Activated naive CD8-positive, alpha-beta T cell treated with anti-CD3 and anti-CD28 coated beads for 36 hours (primary cell): Measurements from ENCODE around the gene CCDC40. TPM values are rescaled to one million over a fixed set of nuclear protein-coding genes. Genes with fewer than 3 reads are reported as not detected.
"Not testable (repeated sequence)": the region's sequence is repeated elsewhere in the genome, so short reads cannot be mapped to it uniquely, and the experiment has no call there.

Experiments used
- DNase-seq: peaks from one replicate; pipeline ENCODE4 v3.0.0; 2021
- H3K27ac Mint-ChIP-seq: one replicate; pipeline ENCODE4 v1.8.0; 2022; ENCODE audit warnings: mild to moderate bottlenecking, moderate library complexity, mixed read lengths
- H3K27me3 Mint-ChIP-seq: one replicate; pipeline ENCODE4 v1.8.0; 2022; ENCODE audit warnings: mild to moderate bottlenecking, mixed read lengths
- H3K36me3 Mint-ChIP-seq: one replicate; pipeline ENCODE4 v1.8.0; 2021; ENCODE audit warnings: mild to moderate bottlenecking, mixed read lengths
- H3K4me1 Mint-ChIP-seq: one replicate; pipeline ENCODE4 v1.8.0; 2021; ENCODE audit warnings: mixed read lengths
- H3K4me3 Mint-ChIP-seq: one replicate; pipeline ENCODE4 v1.8.0; 2022; ENCODE audit warnings: mild to moderate bottlenecking, moderate library complexity, mixed read lengths
- H3K9me3 Mint-ChIP-seq: one replicate; pipeline ENCODE4 v1.8.0; 2022; ENCODE audit warnings: mixed read lengths
- total RNA-seq, 2 experiments: library from RNA; stranded (reverse); gene quantifications; one replicate each; pipeline ENCODE4 v1.2.3, GENCODE V29; 2021

The CCDC40 gene
- total RNA-seq, 2 experiments from 2014 or later: 1.2 to 1.3 TPM

- Mint-ChIP-seq H3K9me3 (no peaks in the 10 kb centered on the region), H3K36me3 (no peaks in the 10 kb centered on the region), H3K27ac (peak overlapping the region; percentile 81), H3K4me3 (peak overlapping the region; percentile 97), H3K27me3 (peaks cover 8% of the 10 kb centered on the region), H3K4me1 (peaks cover 14% of the 10 kb centered on the region)
- DNase-seq: peak; percentile 43
These were observed 454 bp downstream of the CCDC40 start for GRCh38 chr17:80036715-80037477.

DNA sequence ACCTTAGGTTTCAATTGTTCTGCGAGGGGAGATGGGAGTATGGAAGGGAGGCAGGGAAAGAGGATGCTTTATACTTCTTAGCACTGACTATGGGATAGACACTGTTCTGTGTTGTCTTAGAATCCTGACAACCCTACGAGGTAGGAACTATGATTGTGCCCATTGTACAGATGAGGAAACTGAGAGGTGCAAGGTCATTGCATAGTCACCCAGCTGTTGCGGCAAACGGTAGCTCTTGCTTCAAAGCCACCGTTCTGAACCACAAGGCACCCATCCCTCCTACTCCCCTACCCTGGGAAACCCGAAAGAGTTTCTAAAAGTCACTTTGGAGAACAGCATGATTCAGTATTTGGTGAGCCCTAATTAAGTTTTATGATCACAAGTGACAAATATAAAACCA is 7.5 kb downstream of the CCDC40 start:
- Mint-ChIP-seq H3K27me3 (no peaks in the 10 kb centered on the region), H3K9me3 (no peaks in the 10 kb centered on the region), H3K36me3 (no peaks in the 10 kb centered on the region), H3K4me1 (no peaks in the 10 kb centered on the region), H3K27ac (no peak overlapping the region), H3K4me3 (no peak overlapping the region)
- no peak for DNase-seq

DNA sequence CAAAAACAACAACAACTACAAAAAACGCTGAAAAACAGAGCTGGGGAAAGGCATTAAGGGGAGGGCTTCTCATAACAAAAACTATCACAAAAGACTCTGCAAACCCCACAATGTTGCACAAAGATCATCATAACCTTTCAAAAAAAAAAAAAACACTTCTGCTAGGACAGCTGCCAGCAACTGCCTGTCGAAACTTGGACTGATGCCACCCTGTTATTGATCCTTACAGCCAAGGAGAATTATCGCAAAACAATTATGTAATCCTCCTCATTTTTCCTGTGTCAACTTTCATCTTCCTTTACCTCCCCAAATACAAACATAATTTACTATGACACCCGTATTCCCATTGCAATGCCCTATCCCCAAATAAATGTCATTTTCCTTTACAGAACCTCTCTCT is 9.3 kb downstream of the CCDC40 start:
- Mint-ChIP-seq H3K27ac (no peak overlapping the region), H3K27me3 (no peaks in the 10 kb centered on the region), H3K4me3 (no peak overlapping the region), H3K36me3 (no peaks in the 10 kb centered on the region), H3K9me3 (no peaks in the 10 kb centered on the region), H3K4me1 (no peaks in the 10 kb centered on the region)
- no peak for DNase-seq

- not testable (repeated sequence) for H3K9me3 Mint-ChIP-seq, DNase-seq, H3K27me3 Mint-ChIP-seq, H3K4me1 Mint-ChIP-seq, H3K36me3 Mint-ChIP-seq, H3K4me3 Mint-ChIP-seq, H3K27ac Mint-ChIP-seq
These were observed 10.3 kb downstream of the CCDC40 start for GRCh38 chr17:80046709-80047108.

GRCh38 chr17:80047176-80047575 is 10.7 kb downstream of the CCDC40 start:
- no peaks in the 10 kb centered on the region for H3K36me3 Mint-ChIP-seq
- H3K27ac Mint-ChIP-seq: no peak overlapping the region
- H3K27me3 Mint-ChIP-seq: no peaks in the 10 kb centered on the region

GRCh38 chr17:80049986-80050385 is 13.5 kb downstream of the CCDC40 start:
- H3K27ac Mint-ChIP-seq: no peak overlapping the region
- H3K4me1 Mint-ChIP-seq: no peaks in the 10 kb centered on the region
- H3K27me3 Mint-ChIP-seq: no peaks in the 10 kb centered on the region
- H3K4me3 Mint-ChIP-seq: no peak overlapping the region
- no peak for DNase-seq
- no peaks in the 10 kb centered on the region for H3K9me3 Mint-ChIP-seq
- H3K36me3 Mint-ChIP-seq: no peaks in the 10 kb centered on the region

More at GRCh38 chr17:80047176-80047575, 10.7 kb downstream of the CCDC40 start:
- no peak for DNase-seq
- no peaks in the 10 kb centered on the region for H3K4me1 Mint-ChIP-seq
- no peak overlapping the region for H3K4me3 Mint-ChIP-seq
- no peaks in the 10 kb centered on the region for H3K9me3 Mint-ChIP-seq

- H3K9me3 Mint-ChIP-seq: no peaks in the 10 kb centered on the region
- H3K4me3 Mint-ChIP-seq: no peak overlapping the region
- no peaks in the 10 kb centered on the region for H3K4me1 Mint-ChIP-seq
- H3K27ac Mint-ChIP-seq: no peak overlapping the region
- no peaks in the 10 kb centered on the region for H3K27me3 Mint-ChIP-seq
- no peak for DNase-seq
- H3K36me3 Mint-ChIP-seq: no peaks in the 10 kb centered on the region
These were observed 14.3 kb downstream of the CCDC40 start for GRCh38 chr17:80050706-80051105.

GRCh38 chr17:80051681-80052080 is 15.2 kb downstream of the CCDC40 start:
- no peak for DNase-seq
- Mint-ChIP-seq H3K27ac (no peak overlapping the region), H3K4me1 (no peaks in the 10 kb centered on the region), H3K9me3 (no peaks in the 10 kb centered on the region), H3K4me3 (no peak overlapping the region), H3K36me3 (no peaks in the 10 kb centered on the region), H3K27me3 (no peaks in the 10 kb centered on the region)

- no peak for DNase-seq
- H3K4me1 Mint-ChIP-seq: no peaks in the 10 kb centered on the region
- H3K27ac Mint-ChIP-seq: no peak overlapping the region
- no peaks in the 10 kb centered on the region for H3K27me3 Mint-ChIP-seq
- H3K36me3 Mint-ChIP-seq: no peaks in the 10 kb centered on the region
- H3K4me3 Mint-ChIP-seq: no peak overlapping the region
- H3K9me3 Mint-ChIP-seq: no peaks in the 10 kb centered on the region
These were observed 16.7 kb downstream of the CCDC40 start for GRCh38 chr17:80053102-80053501.

GRCh38 chr17:80055597-80055996 is 19.2 kb downstream of the CCDC40 start:
- no peaks in the 10 kb centered on the region for H3K36me3 Mint-ChIP-seq
- no peak overlapping the region for H3K27ac Mint-ChIP-seq
- H3K27me3 Mint-ChIP-seq: no peaks in the 10 kb centered on the region
- H3K4me1 Mint-ChIP-seq: no peaks in the 10 kb centered on the region
- DNase-seq: no peak
- no peak overlapping the region for H3K4me3 Mint-ChIP-seq
- H3K9me3 Mint-ChIP-seq: no peaks in the 10 kb centered on the region

- Mint-ChIP-seq H3K27me3 (no peaks in the 10 kb centered on the region), H3K36me3 (no peaks in the 10 kb centered on the region), H3K27ac (no peak overlapping the region), H3K4me3 (no peak overlapping the region), H3K4me1 (no peaks in the 10 kb centered on the region), H3K9me3 (no peaks in the 10 kb centered on the region)
- DNase-seq: no peak
These were observed 22.0 kb downstream of the CCDC40 start for GRCh38 chr17:80058311-80058955.

DNA sequence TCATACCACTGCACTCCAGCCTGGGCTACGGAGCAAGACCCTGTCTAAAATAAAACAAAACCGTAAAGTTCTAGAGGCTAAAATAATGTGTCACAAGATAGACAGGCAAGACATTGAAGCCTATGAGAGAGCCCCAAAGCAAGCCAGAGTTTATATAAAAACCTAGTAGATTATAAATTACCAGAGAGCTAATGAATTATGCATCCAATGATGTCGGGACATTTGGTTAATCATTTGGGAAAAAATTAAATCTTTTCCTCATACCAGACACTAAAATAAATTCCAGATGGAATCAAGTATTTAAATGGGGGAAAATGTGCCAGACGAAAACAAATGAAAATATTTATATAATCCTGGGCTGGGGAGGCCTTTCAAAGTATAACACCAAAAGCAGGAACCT is 24.2 kb downstream of the CCDC40 start:
- Mint-ChIP-seq H3K4me3 (no peak overlapping the region), H3K27me3 (no peaks in the 10 kb centered on the region), H3K36me3 (no peaks in the 10 kb centered on the region), H3K9me3 (no peaks in the 10 kb centered on the region), H3K27ac (no peak overlapping the region), H3K4me1 (no peaks in the 10 kb centered on the region)
- no peak for DNase-seq

DNA sequence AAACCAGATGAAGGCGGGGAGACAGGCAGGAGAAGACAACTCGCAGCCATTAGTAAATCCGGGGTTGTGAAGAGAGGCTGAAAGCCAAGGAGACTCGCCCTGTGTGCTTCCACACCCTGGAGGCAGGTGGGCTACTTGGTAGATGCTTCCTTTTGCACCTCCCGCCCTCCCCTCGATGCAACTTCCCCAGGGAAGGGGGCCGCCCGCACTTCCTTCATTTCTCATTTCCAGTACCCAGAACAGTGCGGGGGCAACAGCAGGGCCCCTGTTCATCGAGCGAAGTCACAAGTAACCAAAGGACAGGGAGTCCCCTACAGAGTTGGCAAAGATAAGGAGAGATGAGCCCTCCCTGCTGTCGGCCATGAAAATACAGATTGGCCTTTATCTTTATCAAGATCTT is 25.0 kb downstream of the CCDC40 start:
- Mint-ChIP-seq H3K4me3 (no peak overlapping the region), H3K4me1 (no peaks in the 10 kb centered on the region), H3K27me3 (no peaks in the 10 kb centered on the region), H3K36me3 (no peaks in the 10 kb centered on the region), H3K9me3 (no peaks in the 10 kb centered on the region), H3K27ac (no peak overlapping the region)
- DNase-seq: no peak

DNA sequence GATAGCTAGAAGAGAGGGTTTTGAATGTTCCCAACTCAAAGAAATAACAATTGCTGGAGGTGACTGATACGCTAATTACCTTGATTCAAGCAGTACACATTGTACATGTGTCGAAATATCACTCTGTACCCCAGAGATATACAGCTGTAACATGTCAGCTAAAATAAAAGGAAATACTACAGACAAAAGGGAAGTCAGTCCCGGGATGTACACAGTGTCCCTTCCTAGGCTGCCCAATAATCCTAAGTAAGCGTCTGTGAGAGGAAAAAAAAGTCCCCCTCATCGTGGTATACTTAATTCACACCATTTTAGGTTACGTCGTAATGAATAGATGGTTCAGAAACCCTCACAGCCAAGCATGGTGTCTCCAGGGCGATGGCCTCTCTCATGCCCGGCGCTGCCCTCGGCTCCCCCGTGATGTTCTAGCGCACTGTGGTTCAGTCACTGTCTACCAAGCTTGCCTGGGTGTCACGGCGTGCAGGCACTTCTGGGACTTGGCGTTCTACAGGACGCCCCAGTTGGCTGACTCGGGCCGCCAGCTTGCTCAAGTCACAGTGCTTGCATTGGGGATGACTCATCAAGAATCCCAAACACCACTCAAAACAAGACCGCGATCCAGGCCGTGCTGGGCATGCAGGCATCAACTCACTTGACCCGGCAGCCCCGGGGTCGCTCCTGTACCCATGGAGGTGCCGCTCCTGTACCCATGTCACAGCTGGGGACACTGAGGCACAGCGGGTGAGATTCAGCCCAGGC is 27.6 kb downstream of the CCDC40 start:
- no peak for DNase-seq
- Mint-ChIP-seq H3K9me3 (no peaks in the 10 kb centered on the region), H3K4me1 (no peaks in the 10 kb centered on the region), H3K27ac (no peak overlapping the region), H3K36me3 (no peaks in the 10 kb centered on the region), H3K27me3 (no peaks in the 10 kb centered on the region), H3K4me3 (no peak overlapping the region)

DNA sequence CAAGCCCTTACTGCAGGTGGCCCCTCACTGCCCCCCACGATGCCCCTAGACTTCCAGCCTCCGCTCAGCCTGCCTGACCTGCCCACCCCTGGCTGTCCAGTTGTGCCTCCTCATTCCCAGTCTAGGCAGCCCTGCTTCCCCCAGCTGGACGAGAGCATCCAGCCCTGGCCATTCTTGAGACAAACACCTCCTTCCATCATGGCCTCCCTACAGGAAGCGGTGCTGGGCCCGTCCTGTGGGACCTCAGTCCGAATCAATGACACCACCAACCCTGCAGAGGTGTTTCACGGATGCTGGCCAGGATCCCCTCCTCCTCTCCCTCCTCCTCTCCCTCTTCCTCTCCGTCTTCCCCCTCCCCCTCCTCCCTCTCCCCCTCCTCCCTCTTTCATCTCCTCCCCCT is 28.3 kb downstream of the CCDC40 start:
- DNase-seq: no peak
- no peaks in the 10 kb centered on the region for H3K9me3 Mint-ChIP-seq
- no peaks in the 10 kb centered on the region for H3K27me3 Mint-ChIP-seq
- no peak overlapping the region for H3K4me3 Mint-ChIP-seq
- H3K36me3 Mint-ChIP-seq: no peaks in the 10 kb centered on the region
- no peak overlapping the region for H3K27ac Mint-ChIP-seq
- H3K4me1 Mint-ChIP-seq: peaks cover 3% of the 10 kb centered on the region
